Fibroblast of upper back skin (primary cell): ENCODE data around the gene EFCAB8.

ENCODE experiments used
- DNase-seq: peaks from one replicate; pipeline ENCODE4 v3.0.0-alpha.2; 2013

Gene EFCAB8

GRCh38 chr20:33009214-33010132 is 150.8 kb downstream of the EFCAB8 start:
- no peak for DNase-seq

- DNase-seq, result no peak
Observed at GRCh38 chr20:33010133-33010504, 151.4 kb downstream of the EFCAB8 start.

GRCh38 chr20:33010674-33011449 is 152.1 kb downstream of the EFCAB8 start:
- DNase-seq, result no peak
